ENCODE measurements around the gene AOPEP.
A peak's percentile ranks its signal among the peaks of the same experiment; 100 is the strongest.

AOPEP gene

DNA sequence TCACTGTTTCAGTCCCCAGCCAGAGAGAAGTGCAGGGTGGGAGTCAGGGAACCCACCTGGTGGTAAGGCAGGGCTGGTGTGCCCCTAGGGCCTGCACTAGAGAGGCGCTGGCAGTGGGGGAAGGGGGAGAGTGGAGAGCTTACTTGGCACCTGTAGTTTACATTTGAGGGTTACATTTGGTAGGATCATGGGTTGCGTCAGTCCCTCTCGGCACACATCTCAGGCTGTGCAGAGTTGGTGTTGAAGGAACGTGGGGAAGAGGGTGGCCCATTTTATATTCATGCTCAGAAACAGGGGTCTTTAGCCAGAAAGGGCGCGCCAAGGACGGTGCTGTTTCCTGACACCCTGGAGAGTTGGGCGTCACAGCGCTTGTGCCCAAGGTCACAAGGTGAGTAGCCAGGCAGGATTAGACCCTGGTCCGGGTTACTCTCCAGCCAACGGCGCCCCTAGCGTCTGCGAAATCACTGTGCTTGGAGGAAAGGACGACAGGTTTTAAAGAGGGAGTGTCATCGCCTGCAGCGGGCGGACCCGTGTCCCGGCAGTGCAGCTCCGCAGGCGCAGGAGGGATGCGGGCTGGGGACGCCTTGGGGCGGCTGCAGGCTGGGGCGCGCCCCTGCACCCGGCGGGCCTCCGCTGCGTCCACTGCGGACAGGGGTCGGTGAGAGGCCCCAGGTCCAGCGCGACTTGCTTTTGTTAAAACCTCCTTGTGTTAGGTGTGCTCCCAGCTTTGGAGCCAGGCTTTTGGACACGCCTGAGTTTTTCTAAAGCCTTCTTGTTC is 318.4 kb downstream of the AOPEP start:
- H3K4me1 ChIP-seq (ENCODE audit: control insufficient read depth, low read length), result peaks cover 7% of the 10 kb centered on the region

GRCh38 chr9:95045751-95046150 is 319.3 kb downstream of the AOPEP start:
- Histone ChIP-seq H3K4me3 (ENCODE audit: low read length) (no peak overlapping the region), H3K27me3 (ENCODE audit: control insufficient read depth, low read length) (peaks cover 40% of the 10 kb centered on the region), H3K79me2 (ENCODE audit: control insufficient read depth, low read length) (no peaks in the 10 kb centered on the region), H3K36me3 (ENCODE audit: control insufficient read depth, low read length) (no peaks in the 10 kb centered on the region), H4K20me1 (ENCODE audit: control insufficient read depth, insufficient read depth, low read depth, low read length) (no peaks in the 10 kb centered on the region), H3F3A (ENCODE audit: control insufficient read depth, insufficient read depth) (no peaks in the 10 kb centered on the region), H3K4me1 (ENCODE audit: control insufficient read depth, low read length) (peaks cover 7% of the 10 kb centered on the region), H3K9me2 (replicated peaks; ENCODE audit: control insufficient read depth, low read length) (no peaks in the 10 kb centered on the region), H3K4me2 (ENCODE audit: low read length) (no peak overlapping the region), H3K27ac (ENCODE audit: low read depth, low read length) (no peak overlapping the region), H3K9me3 (ENCODE audit: control insufficient read depth, insufficient read depth, low read length) (no peaks in the 10 kb centered on the region)
- no peak for TF ChIP-seq CTCF (IDR thresholded peaks at IDR 0.05; ENCODE audit: low read depth, low read length, poor library complexity, severe bottlenecking)
- TF ChIP-seq EZH2phosphoT487 (IDR thresholded peaks at IDR 0.05; ENCODE audit: borderline replicate concordance, low read length), result no peak

More for the DNA sequence above, 318.4 kb downstream of the AOPEP start:
- no peaks in the 10 kb centered on the region for H3K79me2 ChIP-seq (ENCODE audit: control insufficient read depth, low read length)
- no peak overlapping the region for H3K4me2 ChIP-seq (ENCODE audit: low read length)
- peaks cover 34% of the 10 kb centered on the region for H3K27me3 ChIP-seq (ENCODE audit: control insufficient read depth, low read length)
- no peak overlapping the region for H3K27ac ChIP-seq (ENCODE audit: low read depth, low read length)
- H3K9me3 ChIP-seq (ENCODE audit: control insufficient read depth, insufficient read depth, low read length), result no peaks in the 10 kb centered on the region
- no peaks in the 10 kb centered on the region for H3K9me2 ChIP-seq (replicated peaks; ENCODE audit: control insufficient read depth, low read length)
- TF ChIP-seq EZH2phosphoT487 (IDR thresholded peaks at IDR 0.05; ENCODE audit: borderline replicate concordance, low read length) (no peak), CTCF (IDR thresholded peaks at IDR 0.05; ENCODE audit: low read depth, low read length, poor library complexity, severe bottlenecking) (no peak)
- H3F3A ChIP-seq (ENCODE audit: control insufficient read depth, insufficient read depth), result no peaks in the 10 kb centered on the region
- no peaks in the 10 kb centered on the region for H3K36me3 ChIP-seq (ENCODE audit: control insufficient read depth, low read length)
- no peak overlapping the region for H3K4me3 ChIP-seq (ENCODE audit: low read length)
- no peaks in the 10 kb centered on the region for H4K20me1 ChIP-seq (ENCODE audit: control insufficient read depth, insufficient read depth, low read depth, low read length)

DNA sequence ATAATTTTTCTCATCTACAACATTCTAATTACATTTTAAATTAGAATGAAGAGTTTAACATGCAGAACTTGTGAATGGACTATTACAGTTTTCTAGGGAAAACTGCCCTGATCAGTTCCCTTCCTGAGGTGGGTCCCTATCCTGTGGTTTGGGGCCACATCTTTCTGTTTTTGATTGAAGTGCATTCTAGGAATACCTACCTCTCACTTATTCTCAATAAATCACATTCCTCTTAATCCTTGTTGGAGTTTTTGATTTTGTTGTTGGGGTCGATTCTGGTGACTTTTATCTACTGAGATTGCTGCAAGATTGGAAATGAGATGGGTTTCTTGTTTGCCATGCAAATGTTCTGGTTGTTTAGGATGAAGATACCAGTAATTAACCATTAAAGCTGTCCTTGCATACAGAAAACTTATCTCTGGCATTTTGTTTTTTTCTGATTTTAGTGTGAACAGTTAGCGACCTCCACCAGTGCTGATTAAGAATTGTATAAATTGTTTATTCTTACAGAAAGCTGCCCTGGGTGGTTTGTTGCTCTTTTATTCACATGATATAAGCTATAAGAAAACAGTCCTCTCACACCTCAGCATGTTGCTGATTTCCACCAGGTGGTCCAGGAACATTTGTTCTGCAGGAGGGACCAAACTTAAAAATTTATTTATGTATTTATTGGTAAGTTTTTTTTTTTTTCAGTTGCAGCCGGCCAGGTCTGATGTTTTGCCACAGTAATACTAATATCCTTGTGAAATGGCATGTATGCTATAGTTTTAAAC is 321.1 kb downstream of the AOPEP start:
- no peak for TF ChIP-seq EZH2phosphoT487 (IDR thresholded peaks at IDR 0.05; ENCODE audit: borderline replicate concordance, low read length)
- TF ChIP-seq CTCF (IDR thresholded peaks at IDR 0.05; ENCODE audit: low read depth, low read length, poor library complexity, severe bottlenecking), result no peak
- H3K27me3 ChIP-seq (ENCODE audit: control insufficient read depth, low read length), result peaks cover 40% of the 10 kb centered on the region
- H3K36me3 ChIP-seq (ENCODE audit: control insufficient read depth, low read length), result no peaks in the 10 kb centered on the region
- H3K9me3 ChIP-seq (ENCODE audit: control insufficient read depth, insufficient read depth, low read length), result no peaks in the 10 kb centered on the region
- no peaks in the 10 kb centered on the region for H3K79me2 ChIP-seq (ENCODE audit: control insufficient read depth, low read length)
- peaks cover 7% of the 10 kb centered on the region for H3K4me1 ChIP-seq (ENCODE audit: control insufficient read depth, low read length)
- H4K20me1 ChIP-seq (ENCODE audit: control insufficient read depth, insufficient read depth, low read depth, low read length), result no peaks in the 10 kb centered on the region
- no peaks in the 10 kb centered on the region for H3K9me2 ChIP-seq (replicated peaks; ENCODE audit: control insufficient read depth, low read length)
- H3K4me2 ChIP-seq (ENCODE audit: low read length), result peak overlapping the region; percentile 80
- no peaks in the 10 kb centered on the region for H3F3A ChIP-seq (ENCODE audit: control insufficient read depth, insufficient read depth)
- peak overlapping the region; percentile 65; the same call in 1 of the 2 replicates for H3K4me3 ChIP-seq (ENCODE audit: low read length)
- no peak overlapping the region for H3K27ac ChIP-seq (ENCODE audit: low read depth, low read length)

Data from DOHH2 (cell line).